SU-DHL-6 (cell line): Measurements from ENCODE around the gene VTI1A.

Source experiments
- EZH2phosphoT487 ChIP-seq: fragments of 200-600 bp; sonication (generic), shearing (Covaris generic); conservative IDR thresholded peaks from 2 replicates; pipeline ENCODE4 v1.6.1; 2018; ENCODE audit warnings: mild to moderate bottlenecking, antibody characterized with exemption, low read length, moderate library complexity, mixed read lengths
- TF ChIP-seq, protein P1 (sequence below): fragments of 200-600 bp; sonication (generic); IDR thresholded peaks from one replicate; pipeline ENCODE4 v1.5.1; 2017; ENCODE audit warnings: antibody characterized with exemption, mild to moderate bottlenecking, low read length, moderate library complexity; ENCODE audit not compliant: insufficient read depth, poor library complexity, severe bottlenecking

DNA sequence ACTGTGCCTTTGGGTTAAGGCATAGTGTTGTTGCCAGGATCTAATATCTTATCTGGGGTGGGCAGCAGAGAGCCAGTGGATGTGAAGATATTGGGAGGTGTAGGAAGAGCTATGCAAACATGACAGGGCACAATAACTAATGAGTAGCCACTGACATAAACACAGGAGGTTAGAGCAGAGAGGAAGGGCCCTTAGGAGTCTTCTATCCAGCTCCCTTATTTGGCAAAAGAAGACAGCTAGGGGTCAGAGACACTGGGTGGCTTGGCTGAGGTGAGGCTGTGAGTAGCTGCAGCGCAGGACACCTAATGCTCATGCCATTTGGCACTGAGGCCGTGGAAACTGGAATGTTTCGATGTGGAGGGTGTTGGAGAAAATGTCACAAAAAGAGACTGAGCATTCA is 326.8 kb downstream of the VTI1A start:
- TF ChIP-seq, protein P1, sequence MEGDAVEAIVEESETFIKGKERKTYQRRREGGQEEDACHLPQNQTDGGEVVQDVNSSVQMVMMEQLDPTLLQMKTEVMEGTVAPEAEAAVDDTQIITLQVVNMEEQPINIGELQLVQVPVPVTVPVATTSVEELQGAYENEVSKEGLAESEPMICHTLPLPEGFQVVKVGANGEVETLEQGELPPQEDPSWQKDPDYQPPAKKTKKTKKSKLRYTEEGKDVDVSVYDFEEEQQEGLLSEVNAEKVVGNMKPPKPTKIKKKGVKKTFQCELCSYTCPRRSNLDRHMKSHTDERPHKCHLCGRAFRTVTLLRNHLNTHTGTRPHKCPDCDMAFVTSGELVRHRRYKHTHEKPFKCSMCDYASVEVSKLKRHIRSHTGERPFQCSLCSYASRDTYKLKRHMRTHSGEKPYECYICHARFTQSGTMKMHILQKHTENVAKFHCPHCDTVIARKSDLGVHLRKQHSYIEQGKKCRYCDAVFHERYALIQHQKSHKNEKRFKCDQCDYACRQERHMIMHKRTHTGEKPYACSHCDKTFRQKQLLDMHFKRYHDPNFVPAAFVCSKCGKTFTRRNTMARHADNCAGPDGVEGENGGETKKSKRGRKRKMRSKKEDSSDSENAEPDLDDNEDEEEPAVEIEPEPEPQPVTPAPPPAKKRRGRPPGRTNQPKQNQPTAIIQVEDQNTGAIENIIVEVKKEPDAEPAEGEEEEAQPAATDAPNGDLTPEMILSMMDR = no peak
- no peak for TF ChIP-seq EZH2phosphoT487
